K562 (cell line): Measurements from ENCODE around the gene GALNT5. TPM values are rescaled to one million over a fixed set of nuclear protein-coding genes. Genes with fewer than 3 reads are reported as not detected.

Experiments
- ATAC-seq: fragments of 200-7000 bp; cut with Tn5 transposase; 3 replicates; pipeline ENCODE4 v1.9.1; 2020; ENCODE audit warnings: moderate library complexity
- BruUV-seq: library from RNA; stranded (reverse); fragments of 400-500 nt; replicated peaks from 2 replicates; lab custom pipeline; 2021; lab: Mats Ljungman, UMichigan
- CTCF ChIA-PET: fragments of 300-600 bp; formaldehyde crosslinking; extraction: SDS; loops from one replicate; lab custom pipeline; 2021; ENCODE audit warnings: low intra/inter-chr PET ratio; lab: Yijun Ruan, JAX
- POLR2A ChIA-PET: fragments of 300-600, 350-650 bp; sonication (Branson Sonifier 250); formaldehyde crosslinking; extraction: SDS; loops from one replicate; lab custom pipeline; 2021; ENCODE audit warnings: antibody characterized with exemption, inconsistent platforms; lab: Yijun Ruan, JAX
- DNase-seq, 4 experiments: peaks; one replicate each; pipeline versions ENCODE4 v3.0.0 to v3.0.0-alpha.2; 2011 to 2018; ENCODE audit warnings: low spot score in 3 of 4, mixed read lengths in 3 of 4; ENCODE audit errors: extremely low read depth in 1 of 4
- FAIRE-seq: peaks from 2 replicates; lab custom pipeline; 2011; peaks lifted over from hg19 to GRCh38; lab: Jason Lieb, UNC
- H2AFZ ChIP-seq: 2 replicates; pipeline ENCODE4 v1.6.0; 2011; ENCODE audit warnings: low read depth, low read length, control low read depth, inconsistent platforms
- H3K27ac ChIP-seq: fragments of 200-600 bp; 3 replicates; pipeline ENCODE4 v1.8.0; 2011; ENCODE audit warnings: low read depth, mild to moderate bottlenecking, control low read depth, inconsistent platforms, low read length, moderate library complexity, mixed read lengths; ENCODE audit errors: extremely low read depth
- H3K27me3 ChIP-seq, 2 experiments: fragments of 300-600 bp in 1 of 2; 2 replicates in 1 of 2; 3 replicates in 1 of 2; pipeline versions ENCODE4 v1.6.0 to v1.8.0; 2011; ENCODE audit warnings: inconsistent platforms in 2 of 2, low read length in 2 of 2, mild to moderate bottlenecking in 1 of 2, mixed read lengths in 1 of 2, moderate library complexity in 1 of 2; ENCODE audit not compliant: control insufficient read depth in 2 of 2, insufficient read depth in 2 of 2
- H3K36me3 ChIP-seq: fragments of 300-600 bp; 3 replicates; pipeline ENCODE4 v1.8.0; 2011; ENCODE audit warnings: mild to moderate bottlenecking, low read length, inconsistent platforms; ENCODE audit not compliant: control insufficient read depth, insufficient read depth
- H3K4me1 ChIP-seq, 2 experiments: fragments of 200-600 bp in 1 of 2; replicated peaks in 1 of 2; 2 replicates in 1 of 2; 3 replicates in 1 of 2; pipeline versions ENCODE4 v1.5.1 to v1.8.0; 2011; ENCODE audit warnings: inconsistent platforms in 2 of 2, low read length in 2 of 2, mild to moderate bottlenecking in 1 of 2, mixed read lengths in 1 of 2, moderate library complexity in 1 of 2; ENCODE audit not compliant: control insufficient read depth in 2 of 2, insufficient read depth in 2 of 2
- H3K4me2 ChIP-seq: 2 replicates; pipeline ENCODE4 v1.6.1; 2011; ENCODE audit warnings: low read length, control low read depth, inconsistent platforms, mixed read lengths; ENCODE audit not compliant: insufficient read depth
- H3K4me3 ChIP-seq: fragments of 200-600 bp; sonication (generic), shearing (Covaris generic); 2 replicates; pipeline ENCODE4 v1.5.1; 2016; ENCODE audit warnings: control low read depth, inconsistent platforms
- H3K79me2 ChIP-seq: fragments of 200-600 bp; 3 replicates; pipeline ENCODE4 v1.8.0; 2011; ENCODE audit warnings: low read length, inconsistent platforms; ENCODE audit not compliant: control insufficient read depth, insufficient read depth
- H3K9ac ChIP-seq, 2 experiments: 2 replicates each; pipeline versions ENCODE4 v1.6.0 to v1.6.1; 2011; ENCODE audit warnings: low read depth in 2 of 2, low read length in 2 of 2, control low read depth in 1 of 2, inconsistent platforms in 1 of 2, mild to moderate bottlenecking in 1 of 2, mixed read lengths in 1 of 2; ENCODE audit not compliant: insufficient read depth in 1 of 2
- H3K9me1 ChIP-seq: one replicate; pipeline ENCODE4 v1.6.0; 2011; ENCODE audit warnings: inconsistent platforms, mild to moderate bottlenecking, low read length, moderate library complexity; ENCODE audit not compliant: control insufficient read depth, insufficient read depth
- H3K9me3 ChIP-seq: replicated peaks from 2 replicates; pipeline ENCODE4 v1.5.1; 2011; ENCODE audit warnings: low read depth, low read length, inconsistent platforms; ENCODE audit not compliant: control insufficient read depth, insufficient read depth
- H4K20me1 ChIP-seq: replicated peaks from 2 replicates; pipeline ENCODE4 v1.6.1; 2011; ENCODE audit warnings: low read length, inconsistent platforms, mixed read lengths; ENCODE audit not compliant: control insufficient read depth, insufficient read depth
- CEBPB ChIP-seq: fragments of 450-650 bp; IDR thresholded peaks from 2 replicates; pipeline ENCODE4 v1.6.1; 2016; ENCODE audit warnings: missing genetic modification characterization, missing compliant biosample characterization
- HDAC8 ChIP-seq: fragments of 450-650 bp; IDR thresholded peaks from 2 replicates; pipeline ENCODE4 v1.6.1; 2016; ENCODE audit warnings: mild to moderate bottlenecking, missing genetic modification characterization, moderate library complexity, missing compliant biosample characterization
- HIVEP1 ChIP-seq: fragments of 250-450 bp; sonication (Bioruptor Pico); IDR thresholded peaks from 2 replicates; pipeline ENCODE4 v1.4.0; 2020; ENCODE audit warnings: mild to moderate bottlenecking
- MBD2 ChIP-seq: sonication (generic); IDR thresholded peaks from 2 replicates; pipeline ENCODE4 v1.6.1; 2016; ENCODE audit warnings: low read depth, borderline replicate concordance
- NR2C1 ChIP-seq, 2 experiments: fragments of 450-650 bp; IDR thresholded peaks; 2 replicates each; pipeline ENCODE4 v1.6.1; 2017; ENCODE audit warnings: mild to moderate bottlenecking in 2 of 2, antibody characterized with exemption in 1 of 2, inconsistent platforms in 1 of 2, missing compliant biosample characterization in 1 of 2, missing genetic modification characterization in 1 of 2
- PKNOX1 ChIP-seq: fragments of 450-650 bp; IDR thresholded peaks from 2 replicates; pipeline ENCODE4 v1.6.1; 2016
- POLR2A ChIP-seq: fragments of 450-650 bp; conservative IDR thresholded peaks from 2 replicates; pipeline ENCODE4 v1.6.1; 2016
- PRPF4 ChIP-seq: fragments of 200-400 bp; formaldehyde crosslinking; IDR thresholded peaks from one replicate; pipeline ENCODE4 v1.6.1; 2017; ENCODE audit warnings: low read length, low read depth, mild to moderate bottlenecking; ENCODE audit not compliant: insufficient read depth, poor library complexity, severe bottlenecking
- RBFOX2 ChIP-seq: fragments of 200-400 bp; formaldehyde crosslinking; IDR thresholded peaks from 2 replicates; pipeline ENCODE4 v1.6.1; 2017; ENCODE audit warnings: low read depth, mild to moderate bottlenecking, low read length, moderate library complexity
- SAP30 ChIP-seq: fragments of 200-600 bp; sonication (generic); IDR thresholded peaks from 2 replicates; pipeline ENCODE4 v1.6.1; 2012; ENCODE audit warnings: borderline replicate concordance, low read depth, mild to moderate bottlenecking, moderate library complexity, low read length, control low read depth, inconsistent platforms; ENCODE audit not compliant: insufficient read depth, poor library complexity, severe bottlenecking
- STAT5A ChIP-seq: IDR thresholded peaks from 2 replicates; pipeline ENCODE4 v1.6.1; 2012; ENCODE audit warnings: low read length, inconsistent platforms, borderline replicate concordance
- SUPT5H ChIP-seq: fragments of 450-650 bp; IDR thresholded peaks from 2 replicates; pipeline ENCODE4 v1.6.1; 2016
- ZBTB12 ChIP-seq: fragments of 250-450 bp; sonication (Bioruptor Pico); IDR thresholded peaks from 2 replicates; pipeline ENCODE4 v1.4.0; 2020
- ZBTB5 ChIP-seq: fragments of 450-650 bp; IDR thresholded peaks from 2 replicates; pipeline ENCODE4 v1.6.1; 2017; ENCODE audit warnings: antibody characterized with exemption
- WGBS: fragments of 100-300 bp; shearing (Covaris generic); methylation state at CpG from one replicate; pipeline ENCODE4 v1.1.6; 2016; ENCODE audit warnings: low coverage, mixed read lengths; ENCODE audit not compliant: insufficient coverage; ENCODE audit errors: missing lambda C conversion rate; 5-methylcytosine and 5-hydroxymethylcytosine counted together
- in situ Hi-C: fragments of 300-500 bp; cut with MboI; formaldehyde crosslinking; loops from 4 replicates; pipeline ENCODE4 v1.15.0; 2018; ENCODE audit warnings: inconsistent platforms, mixed read lengths
- intact Hi-C: fragments of 100-400 bp; cut with micrococcal nuclease; formaldehyde crosslinking; loops from 2 replicates; pipeline ENCODE4 v1.14.2; 2022
- polyA plus RNA-seq, 8 experiments: library from polyadenylated mRNA; depleted of rRNA in 4 of 8; stranded (reverse) in 5 of 8; unstranded in 3 of 8; fragments of >200 nt; fragmentation: Nextera tagmentation in 2 of 8; fragmentation: Illumina TruSeq in 1 of 8; extraction: Ambion mirVana in 2 of 8; extraction: Trizol in 1 of 8; gene quantifications; 2 replicates each; pipeline versions ENCODE4 v1.2.1 to v1.2.3, GENCODE V29; 2011 to 2014; ENCODE audit warnings: inconsistent platforms in 1 of 8, missing spikeins in 1 of 8
- total RNA-seq, 7 experiments: library from RNA; depleted of rRNA in 6 of 7; stranded (reverse); fragments of >200 nt in 6 of 7; fragmentation: Illumina TruSeq in 2 of 7; extraction: Trizol in 2 of 7; gene quantifications; 2 replicates each; pipeline versions ENCODE4 v1.2.1 to v1.2.3, GENCODE V29; 2011 to 2021; ENCODE audit warnings: low replicate concordance in 1 of 7

The GALNT5 gene
- total and polyA plus RNA-seq, 9 of the 15 experiments (the other 6 are each of a cell fraction or from before 2014, with no cell fraction given), result 21.6 to 73.0 (median 54.7) TPM

GRCh38 chr2:157301307-157301706 lies 43.8 kb downstream of the GALNT5 start:
- FAIRE-seq (peak; percentile 15), DNase-seq (no peak), ATAC-seq (no peak; the same call in 2 of the 3 replicates)
- 80% methylated on average over 2 of the region's 2 CpGs for WGBS
- no peak overlapping the region for H3K4me3 ChIP-seq
- POLR2A ChIA-PET, result interaction anchor here (0.8 to 3.4 kb wide), 4 partner anchors 9 to 979 kb away, joined by 3 to 10 read pairs (median 4); no protein-coding TSS in a partner anchor
- no peak overlapping the region for H3K9ac ChIP-seq
- H3K27ac ChIP-seq, result peak overlapping the region; percentile 19; the same call in 1 of the 3 replicates
- no peaks in the 10 kb centered on the region for H3K27me3 ChIP-seq
- no peaks in the 10 kb centered on the region for H3K9me1 ChIP-seq
- no peaks in the 10 kb centered on the region for H3K79me2 ChIP-seq
- no peak overlapping the region for H2AFZ ChIP-seq
- in situ Hi-C loops (no loop called here), intact Hi-C loops (loop anchor here (5.0 kb wide), 2 partner anchors 291 to 461 kb away; no protein-coding TSS in a partner anchor)
- BruUV-seq, result no TSS peak
- no peak overlapping the region for H3K4me2 ChIP-seq
- H4K20me1 ChIP-seq, result no peaks in the 10 kb centered on the region
- H3K4me1 ChIP-seq, result peaks cover 0 to 17% of the 10 kb centered on the region in 2 experiments; a peak in 2 of 5 replicates
- CTCF ChIA-PET, result no interaction called here
- TF ChIP-seq HIVEP1 (CRISPR knock-in tag) (no peak), PKNOX1 (no peak), PRPF4 (no peak), CEBPB (tag) (no peak), MBD2 (no peak), SUPT5H (peak; percentile 53), SAP30 (no peak), ZBTB12 (CRISPR knock-in tag) (0 out of 2 replicates have a peak, but pooled peaks have one; percentile 8), HDAC8 (tag) (no peak), ZBTB5 (no peak), RBFOX2 (no peak), NR2C1 (IDR thresholded peaks at IDR 0.05) (peak; percentile 48), NR2C1 (tag; IDR thresholded peaks at IDR 0.05) (peak; percentile 46; the same call in 1 of the 2 replicates), POLR2A (peak; percentile 52), STAT5A (no peak)
- no peaks in the 10 kb centered on the region for H3K9me3 ChIP-seq
- peaks cover 64% of the 10 kb centered on the region for H3K36me3 ChIP-seq
